MV-4-11 (cell line): ENCODE measurements around the gene UBAP1.
A peak's percentile ranks its signal among the peaks of the same experiment; 100 is the strongest.
"Not testable (repeated sequence)": the region's sequence is repeated elsewhere in the genome, so short reads cannot be mapped to it uniquely, and the experiment has no call there.

Source experiments
- DNase-seq: peaks from one replicate; lab custom pipeline; 2025; lab: John Stamatoyannopoulos, UW

The UBAP1 gene

GRCh38 chr9:34179213-34180136, 632 bp downstream of the UBAP1 start:
- DNase-seq = peak; percentile 79

- DNase-seq = peak; percentile 97
These were observed 7.1 kb downstream of the UBAP1 start for GRCh38 chr9:34185778-34186551.

- DNase-seq = no peak
These were observed 9.0 kb downstream of the UBAP1 start for GRCh38 chr9:34187891-34188240.

GRCh38 chr9:34190996-34191892, 12.4 kb downstream of the UBAP1 start:
- DNase-seq = no peak

- no peak for DNase-seq
These were observed 16.3 kb downstream of the UBAP1 start for GRCh38 chr9:34195143-34195542.

- DNase-seq = not testable (repeated sequence)
These were observed 18.4 kb downstream of the UBAP1 start for GRCh38 chr9:34197286-34197685.

GRCh38 chr9:34197756-34198711, 19.2 kb downstream of the UBAP1 start:
- peak; percentile 71 for DNase-seq

GRCh38 chr9:34200092-34200491, 21.2 kb downstream of the UBAP1 start:
- DNase-seq = no peak

- DNase-seq = no peak
These were observed 24.6 kb downstream of the UBAP1 start for GRCh38 chr9:34203275-34203991.

- no peak for DNase-seq
These were observed 25.3 kb downstream of the UBAP1 start for GRCh38 chr9:34203992-34204635.

GRCh38 chr9:34205102-34205501, 26.3 kb downstream of the UBAP1 start:
- no peak for DNase-seq

- no peak for DNase-seq
These were observed 27.7 kb downstream of the UBAP1 start for GRCh38 chr9:34206561-34206960.

GRCh38 chr9:34211395-34211794, 32.6 kb downstream of the UBAP1 start:
- no peak for DNase-seq

- DNase-seq = not testable (repeated sequence)
These were observed 35.6 kb downstream of the UBAP1 start for GRCh38 chr9:34214354-34215000.

GRCh38 chr9:34216325-34216724, 37.5 kb downstream of the UBAP1 start:
- no peak for DNase-seq

- not testable (repeated sequence) for DNase-seq
These were observed 38.2 kb downstream of the UBAP1 start for GRCh38 chr9:34217015-34217414.

GRCh38 chr9:34218446-34218845, 39.6 kb downstream of the UBAP1 start:
- DNase-seq = no peak

GRCh38 chr9:34219421-34219820, 40.6 kb downstream of the UBAP1 start:
- DNase-seq = no peak

- DNase-seq = no peak
These were observed 41.4 kb downstream of the UBAP1 start for GRCh38 chr9:34220218-34220617.
